Activated CD4-positive, alpha-beta memory T cell treated with anti-CD3 and anti-CD28 coated beads, Interleukin-2, amount 10 ng/mL, durations not matched to agents 7 days and 5 days (primary cell): ENCODE results near the gene CAMTA1. TPM values are rescaled to one million over a fixed set of nuclear protein-coding genes. Genes with fewer than 3 reads are reported as not detected.

Source experiments
- CTCF ChIA-PET: fragments of 350-600 bp; sonication (Branson Sonifier 250); formaldehyde crosslinking; loops from one replicate; lab custom pipeline; 2021; ENCODE audit warnings: antibody characterized with exemption, inconsistent platforms; lab: Charles Lee
- POLR2A ChIA-PET: fragments of 350-600 bp; sonication (Branson Sonifier 250); formaldehyde crosslinking; loops from one replicate; lab custom pipeline; 2021; ENCODE audit warnings: antibody characterized with exemption; lab: Charles Lee
- DNase-seq: peaks from one replicate; pipeline ENCODE4 v3.0.0-alpha.2; 2020
- H3K27ac Mint-ChIP-seq: one replicate; pipeline ENCODE4 v1.8.0; 2021; ENCODE audit warnings: mild to moderate bottlenecking, mixed read lengths
- H3K27me3 Mint-ChIP-seq: one replicate; pipeline ENCODE4 v1.8.0; 2021; ENCODE audit warnings: mixed read lengths
- H3K36me3 Mint-ChIP-seq: one replicate; pipeline ENCODE4 v1.8.0; 2021; ENCODE audit warnings: low read depth, mixed read lengths
- H3K4me1 Mint-ChIP-seq: one replicate; pipeline ENCODE4 v1.8.0; 2021; ENCODE audit warnings: mixed read lengths
- H3K4me3 Mint-ChIP-seq: one replicate; pipeline ENCODE4 v1.8.0; 2021; ENCODE audit warnings: mild to moderate bottlenecking, mixed read lengths
- H3K9me3 Mint-ChIP-seq: one replicate; pipeline ENCODE4 v1.8.0; 2021; ENCODE audit warnings: mixed read lengths
- total RNA-seq, 2 experiments: library from RNA; stranded (reverse); gene quantifications; one replicate each; pipeline ENCODE4 v1.2.3, GENCODE V29; 2021

Gene CAMTA1
- total RNA-seq, 2 experiments from 2014 or later = 43.0 to 47.3 TPM

GRCh38 chr1:7505771-7506453 lies 720.7 kb downstream of the CAMTA1 start:
- Mint-ChIP-seq H3K36me3 (no peaks in the 10 kb centered on the region), H3K9me3 (no peaks in the 10 kb centered on the region), H3K4me1 (no peaks in the 10 kb centered on the region), H3K27ac (no peak overlapping the region), H3K4me3 (no peak overlapping the region), H3K27me3 (no peaks in the 10 kb centered on the region)
- no peak for DNase-seq
- ChIA-PET CTCF (no interaction called here), POLR2A (no interaction called here)

- Mint-ChIP-seq H3K27ac (no peak overlapping the region), H3K27me3 (no peaks in the 10 kb centered on the region), H3K4me3 (no peak overlapping the region), H3K9me3 (no peaks in the 10 kb centered on the region), H3K36me3 (no peaks in the 10 kb centered on the region), H3K4me1 (no peaks in the 10 kb centered on the region)
- DNase-seq = no peak
- ChIA-PET POLR2A (no interaction called here), CTCF (no interaction called here)
Observed at GRCh38 chr1:7506454-7507284, 721.4 kb downstream of the CAMTA1 start.

GRCh38 chr1:7507285-7508019 lies 722.2 kb downstream of the CAMTA1 start:
- Mint-ChIP-seq H3K4me3 (no peak overlapping the region), H3K36me3 (no peaks in the 10 kb centered on the region), H3K9me3 (no peaks in the 10 kb centered on the region), H3K4me1 (no peaks in the 10 kb centered on the region), H3K27me3 (no peaks in the 10 kb centered on the region), H3K27ac (no peak overlapping the region)
- DNase-seq = no peak
- ChIA-PET CTCF (no interaction called here), POLR2A (no interaction called here)

- Mint-ChIP-seq H3K27me3 (no peaks in the 10 kb centered on the region), H3K4me1 (no peaks in the 10 kb centered on the region), H3K36me3 (no peaks in the 10 kb centered on the region), H3K4me3 (no peak overlapping the region), H3K9me3 (no peaks in the 10 kb centered on the region), H3K27ac (no peak overlapping the region)
- DNase-seq = no peak
- ChIA-PET CTCF (no interaction called here), POLR2A (no interaction called here)
Observed at GRCh38 chr1:7508052-7508933, 723.0 kb downstream of the CAMTA1 start.

- DNase-seq = no peak
- no peaks in the 10 kb centered on the region for H3K27me3 Mint-ChIP-seq
- H3K36me3 Mint-ChIP-seq = no peaks in the 10 kb centered on the region
- H3K4me1 Mint-ChIP-seq = no peaks in the 10 kb centered on the region
- ChIA-PET CTCF (no interaction called here), POLR2A (no interaction called here)
- no peaks in the 10 kb centered on the region for H3K9me3 Mint-ChIP-seq
- H3K4me3 Mint-ChIP-seq = no peak overlapping the region
- no peak overlapping the region for H3K27ac Mint-ChIP-seq
Observed at GRCh38 chr1:7508934-7509519, 723.8 kb downstream of the CAMTA1 start.

- H3K4me3 Mint-ChIP-seq = no peak overlapping the region
- DNase-seq = no peak
- no peaks in the 10 kb centered on the region for H3K4me1 Mint-ChIP-seq
- no peaks in the 10 kb centered on the region for H3K36me3 Mint-ChIP-seq
- CTCF ChIA-PET = no interaction called here
- POLR2A ChIA-PET = no interaction called here
- no peak overlapping the region for H3K27ac Mint-ChIP-seq
- H3K27me3 Mint-ChIP-seq = no peaks in the 10 kb centered on the region
- no peaks in the 10 kb centered on the region for H3K9me3 Mint-ChIP-seq
Observed at GRCh38 chr1:7509598-7509997, 724.3 kb downstream of the CAMTA1 start.

- no peaks in the 10 kb centered on the region for H3K4me1 Mint-ChIP-seq
- H3K27me3 Mint-ChIP-seq = no peaks in the 10 kb centered on the region
- no peaks in the 10 kb centered on the region for H3K9me3 Mint-ChIP-seq
- H3K36me3 Mint-ChIP-seq = no peaks in the 10 kb centered on the region
- POLR2A ChIA-PET = no interaction called here
- DNase-seq = no peak
- H3K4me3 Mint-ChIP-seq = no peak overlapping the region
- H3K27ac Mint-ChIP-seq = no peak overlapping the region
- CTCF ChIA-PET = no interaction called here
Observed at GRCh38 chr1:7510389-7510931, 725.2 kb downstream of the CAMTA1 start.

GRCh38 chr1:7511381-7511780 lies 726.1 kb downstream of the CAMTA1 start:
- ChIA-PET CTCF (no interaction called here), POLR2A (no interaction called here)
- H3K4me3 Mint-ChIP-seq = no peak overlapping the region
- H3K9me3 Mint-ChIP-seq = no peaks in the 10 kb centered on the region
- no peak overlapping the region for H3K27ac Mint-ChIP-seq
- H3K36me3 Mint-ChIP-seq = no peaks in the 10 kb centered on the region
- no peaks in the 10 kb centered on the region for H3K4me1 Mint-ChIP-seq
- DNase-seq = no peak
- H3K27me3 Mint-ChIP-seq = no peaks in the 10 kb centered on the region

GRCh38 chr1:7513081-7513480 lies 727.8 kb downstream of the CAMTA1 start:
- ChIA-PET CTCF (no interaction called here), POLR2A (no interaction called here)
- H3K27me3 Mint-ChIP-seq = no peaks in the 10 kb centered on the region
- DNase-seq = no peak
- no peaks in the 10 kb centered on the region for H3K36me3 Mint-ChIP-seq
- H3K4me1 Mint-ChIP-seq = no peaks in the 10 kb centered on the region
- no peaks in the 10 kb centered on the region for H3K9me3 Mint-ChIP-seq
- H3K4me3 Mint-ChIP-seq = no peak overlapping the region
- H3K27ac Mint-ChIP-seq = no peak overlapping the region

- Mint-ChIP-seq H3K4me3 (no peak overlapping the region), H3K36me3 (no peaks in the 10 kb centered on the region), H3K27ac (no peak overlapping the region), H3K9me3 (no peaks in the 10 kb centered on the region), H3K27me3 (no peaks in the 10 kb centered on the region), H3K4me1 (no peaks in the 10 kb centered on the region)
- ChIA-PET CTCF (no interaction called here), POLR2A (no interaction called here)
- no peak for DNase-seq
Observed at GRCh38 chr1:7515175-7515574, 729.9 kb downstream of the CAMTA1 start.

GRCh38 chr1:7515904-7516303 lies 730.6 kb downstream of the CAMTA1 start:
- no peaks in the 10 kb centered on the region for H3K27me3 Mint-ChIP-seq
- DNase-seq = no peak
- H3K4me1 Mint-ChIP-seq = no peaks in the 10 kb centered on the region
- ChIA-PET POLR2A (no interaction called here), CTCF (no interaction called here)
- H3K4me3 Mint-ChIP-seq = no peak overlapping the region
- H3K27ac Mint-ChIP-seq = no peak overlapping the region
- no peaks in the 10 kb centered on the region for H3K9me3 Mint-ChIP-seq
- no peaks in the 10 kb centered on the region for H3K36me3 Mint-ChIP-seq

GRCh38 chr1:7516341-7516740 lies 731.1 kb downstream of the CAMTA1 start:
- H3K4me3 Mint-ChIP-seq = no peak overlapping the region
- no peak overlapping the region for H3K27ac Mint-ChIP-seq
- no peaks in the 10 kb centered on the region for H3K36me3 Mint-ChIP-seq
- DNase-seq = no peak
- H3K27me3 Mint-ChIP-seq = no peaks in the 10 kb centered on the region
- ChIA-PET CTCF (no interaction called here), POLR2A (no interaction called here)
- H3K9me3 Mint-ChIP-seq = no peaks in the 10 kb centered on the region
- H3K4me1 Mint-ChIP-seq = no peaks in the 10 kb centered on the region
